ENCODE data around the gene PAX3.

The PAX3 gene

DNA sequence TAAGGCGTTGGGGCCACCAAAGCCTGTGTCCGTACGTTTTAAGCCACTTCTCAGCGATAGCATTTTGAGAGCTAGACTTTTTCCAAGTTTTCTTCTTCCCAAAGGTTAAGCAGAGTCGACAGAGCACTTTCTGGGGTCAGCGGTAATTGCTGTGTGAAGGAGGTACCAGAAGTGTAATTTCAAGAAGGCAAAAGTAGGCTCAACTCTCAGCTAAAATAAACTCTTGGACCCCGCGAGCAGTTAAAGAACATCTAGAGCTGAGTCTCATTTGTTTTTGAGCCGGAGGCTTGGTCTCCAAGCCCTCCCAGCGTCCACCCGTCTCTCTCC is 1.9 kb upstream of the PAX3 start:
- Mint-ChIP-seq H3K4me1 (peaks cover 93% of the 10 kb centered on the region), H3K36me3 (ENCODE audit: low read depth) (no peaks in the 10 kb centered on the region)

DNA sequence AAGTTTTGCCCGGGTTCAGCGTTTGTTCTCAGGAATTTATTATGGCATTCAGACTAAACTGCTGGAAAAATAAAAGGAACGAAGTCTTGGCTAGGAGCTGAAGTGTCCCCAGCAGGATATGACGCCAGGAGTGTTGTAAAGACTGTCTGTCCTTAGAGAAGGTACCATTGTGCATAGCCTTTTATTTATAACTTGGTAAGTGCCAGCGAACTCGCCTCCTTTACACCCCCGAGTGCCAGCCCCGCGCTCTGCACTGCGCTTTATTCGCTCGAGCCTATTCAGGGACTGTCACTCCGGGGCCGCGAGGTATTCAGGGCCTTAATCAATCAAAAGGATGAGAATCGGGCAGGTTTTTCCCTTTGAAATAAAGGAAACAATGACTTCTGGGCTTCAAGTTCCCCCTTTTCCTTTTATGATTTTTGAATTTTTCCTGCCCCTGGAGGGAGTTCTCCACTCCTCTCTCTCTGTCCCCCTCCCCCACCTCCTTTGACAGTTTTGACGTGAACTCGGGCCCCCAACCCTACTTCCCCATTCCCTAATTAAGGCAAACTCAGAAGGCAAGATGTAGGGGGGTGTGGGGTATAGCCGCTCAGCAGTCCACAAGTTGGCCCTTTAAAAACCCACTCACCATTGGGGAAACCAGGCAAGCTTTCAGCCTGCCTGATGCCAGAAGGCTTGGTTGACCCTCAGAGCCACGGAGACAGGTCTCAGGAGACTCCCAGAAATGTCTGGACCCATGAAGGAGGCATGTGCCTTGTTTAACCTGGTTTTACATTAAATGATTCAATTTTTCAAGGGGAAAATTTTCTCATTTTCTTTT is 1.3 kb upstream of the PAX3 start:
- Mint-ChIP-seq H3K27ac (peak overlapping the region; percentile 75), H3K4me1 (peaks cover 93% of the 10 kb centered on the region), H3K4me3 (peak overlapping the region; percentile 80), H3K36me3 (ENCODE audit: low read depth) (no peaks in the 10 kb centered on the region), H3K9me3 (no peaks in the 10 kb centered on the region), H3K27me3 (ENCODE audit: low read depth, poor library complexity) (peaks cover 98% of the 10 kb centered on the region)
- no peak for DNase-seq
- TF ChIP-seq, protein P1, sequence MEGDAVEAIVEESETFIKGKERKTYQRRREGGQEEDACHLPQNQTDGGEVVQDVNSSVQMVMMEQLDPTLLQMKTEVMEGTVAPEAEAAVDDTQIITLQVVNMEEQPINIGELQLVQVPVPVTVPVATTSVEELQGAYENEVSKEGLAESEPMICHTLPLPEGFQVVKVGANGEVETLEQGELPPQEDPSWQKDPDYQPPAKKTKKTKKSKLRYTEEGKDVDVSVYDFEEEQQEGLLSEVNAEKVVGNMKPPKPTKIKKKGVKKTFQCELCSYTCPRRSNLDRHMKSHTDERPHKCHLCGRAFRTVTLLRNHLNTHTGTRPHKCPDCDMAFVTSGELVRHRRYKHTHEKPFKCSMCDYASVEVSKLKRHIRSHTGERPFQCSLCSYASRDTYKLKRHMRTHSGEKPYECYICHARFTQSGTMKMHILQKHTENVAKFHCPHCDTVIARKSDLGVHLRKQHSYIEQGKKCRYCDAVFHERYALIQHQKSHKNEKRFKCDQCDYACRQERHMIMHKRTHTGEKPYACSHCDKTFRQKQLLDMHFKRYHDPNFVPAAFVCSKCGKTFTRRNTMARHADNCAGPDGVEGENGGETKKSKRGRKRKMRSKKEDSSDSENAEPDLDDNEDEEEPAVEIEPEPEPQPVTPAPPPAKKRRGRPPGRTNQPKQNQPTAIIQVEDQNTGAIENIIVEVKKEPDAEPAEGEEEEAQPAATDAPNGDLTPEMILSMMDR (IDR thresholded peaks at IDR 0.05) = no peak

More for the DNA sequence above, 1.9 kb upstream of the PAX3 start:
- Mint-ChIP-seq H3K9me3 (no peaks in the 10 kb centered on the region), H3K27ac (peak overlapping the region; percentile 75), H3K4me3 (peak overlapping the region; percentile 80), H3K27me3 (ENCODE audit: low read depth, poor library complexity) (peaks cover 98% of the 10 kb centered on the region)
- DNase-seq = no peak
- TF ChIP-seq, protein P1 (IDR thresholded peaks at IDR 0.05) = no peak

DNA sequence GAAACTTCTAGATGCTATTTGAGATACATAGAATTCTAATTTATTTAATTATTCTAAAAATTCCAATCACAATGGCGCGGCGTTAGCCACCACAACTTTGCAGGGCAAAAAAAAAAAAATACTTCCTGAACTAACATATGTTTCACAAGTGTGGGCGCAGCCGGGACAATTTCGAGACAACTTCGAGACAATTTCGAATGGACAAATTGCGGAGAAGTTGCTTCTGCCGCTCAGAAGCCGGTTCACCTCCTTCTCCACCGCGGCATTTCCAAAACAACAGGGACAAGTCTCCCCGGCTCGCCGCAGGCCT is 842 bp downstream of the PAX3 start:
- DNase-seq = no peak
- Mint-ChIP-seq H3K27ac (peak overlapping the region; percentile 78), H3K4me1 (peaks cover 93% of the 10 kb centered on the region), H3K9me3 (no peaks in the 10 kb centered on the region), H3K36me3 (ENCODE audit: low read depth) (no peaks in the 10 kb centered on the region), H3K27me3 (ENCODE audit: low read depth, poor library complexity) (peaks cover 98% of the 10 kb centered on the region), H3K4me3 (peak overlapping the region; percentile 80)
- TF ChIP-seq, protein P1 (IDR thresholded peaks at IDR 0.05) = no peak

DNA sequence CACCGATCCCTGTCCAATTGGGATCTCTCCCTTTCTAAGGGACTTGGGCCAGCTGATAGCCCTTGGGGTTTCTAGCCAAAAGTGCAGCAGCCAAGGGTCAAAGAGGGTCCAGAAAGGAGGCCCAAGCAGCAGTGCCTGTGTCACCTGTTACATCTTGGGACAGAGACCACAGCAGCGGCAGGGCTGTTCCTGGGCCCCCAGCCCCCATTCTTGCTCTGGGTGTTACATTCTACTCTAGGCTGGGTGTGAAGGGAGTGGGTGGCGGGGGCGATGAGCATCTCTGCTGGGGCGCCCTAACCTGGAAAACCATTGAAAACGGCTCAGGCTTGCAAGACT is 1.2 kb downstream of the PAX3 start:
- DNase-seq = no peak
- H3K4me1 Mint-ChIP-seq = peaks cover 93% of the 10 kb centered on the region
- H3K36me3 Mint-ChIP-seq (ENCODE audit: low read depth) = no peaks in the 10 kb centered on the region
- H3K9me3 Mint-ChIP-seq = no peaks in the 10 kb centered on the region
- peak overlapping the region; percentile 80 for H3K4me3 Mint-ChIP-seq
- H3K27ac Mint-ChIP-seq = no peak overlapping the region
- TF ChIP-seq, protein P1 (IDR thresholded peaks at IDR 0.05) = no peak
- H3K27me3 Mint-ChIP-seq (ENCODE audit: low read depth, poor library complexity) = peaks cover 98% of the 10 kb centered on the region

DNA sequence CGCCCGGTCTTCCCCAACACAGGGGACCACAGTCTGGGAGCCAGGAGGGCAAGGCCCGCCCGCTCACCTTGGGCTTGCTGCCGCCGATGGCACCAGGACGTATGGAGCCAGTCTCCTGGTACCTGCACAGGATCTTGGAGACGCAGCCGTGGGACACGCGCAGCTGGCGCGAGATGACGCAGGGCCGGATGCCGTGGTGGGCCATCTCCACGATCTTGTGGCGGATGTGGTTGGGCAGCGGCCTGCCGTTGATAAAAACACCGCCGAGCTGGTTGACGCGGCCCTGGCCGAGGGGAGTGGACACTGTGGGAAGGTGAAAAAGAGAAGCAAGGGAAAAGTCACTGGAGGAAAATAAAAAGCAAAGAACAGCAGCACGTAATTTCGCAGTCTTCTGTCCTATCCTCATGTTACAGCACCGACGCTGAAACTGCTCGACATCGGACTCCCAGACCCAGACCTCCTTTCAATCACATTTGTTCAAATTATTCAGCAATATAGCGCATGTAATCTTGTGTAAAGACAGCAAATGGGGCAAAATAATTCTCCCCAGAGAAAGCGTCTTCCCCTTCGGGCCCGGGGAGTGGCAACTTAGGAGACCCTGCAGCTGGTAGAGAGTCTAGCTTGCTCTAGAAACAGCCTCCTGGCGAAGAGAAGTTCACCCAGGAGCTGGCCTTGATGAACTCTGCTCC is 1.7 kb downstream of the PAX3 start:
- peak; percentile 59 for DNase-seq
- Mint-ChIP-seq H3K27me3 (ENCODE audit: low read depth, poor library complexity) (peaks cover 97% of the 10 kb centered on the region), H3K36me3 (ENCODE audit: low read depth) (no peaks in the 10 kb centered on the region), H3K4me3 (peak overlapping the region; percentile 80), H3K27ac (no peak overlapping the region), H3K9me3 (no peaks in the 10 kb centered on the region), H3K4me1 (peaks cover 93% of the 10 kb centered on the region)
- TF ChIP-seq, protein P1 (IDR thresholded peaks at IDR 0.05) = no peak

DNA sequence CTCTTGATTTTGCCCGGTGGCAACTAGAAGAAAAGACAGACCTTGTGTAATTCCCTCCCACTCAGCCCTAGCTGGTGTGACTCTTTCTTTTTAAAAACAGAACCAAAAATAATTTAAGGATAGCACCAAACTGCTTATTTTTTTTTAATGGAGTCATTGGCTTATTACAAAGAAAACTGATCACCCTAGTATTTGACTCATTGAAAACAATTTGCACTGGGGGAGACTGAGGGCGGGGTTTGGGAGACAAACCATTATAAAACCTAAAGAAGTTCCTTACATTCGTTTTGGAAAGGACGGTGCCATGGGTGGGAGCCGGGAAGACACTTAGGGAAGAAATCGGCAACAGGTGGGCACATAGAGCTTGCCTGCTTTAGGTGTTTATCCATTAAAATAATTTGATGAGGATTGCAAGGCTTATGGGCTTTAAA is 2.5 kb downstream of the PAX3 start:
- H3K9me3 Mint-ChIP-seq = no peaks in the 10 kb centered on the region
- H3K27ac Mint-ChIP-seq = no peak overlapping the region
- peaks cover 90% of the 10 kb centered on the region for H3K27me3 Mint-ChIP-seq (ENCODE audit: low read depth, poor library complexity)
- H3K36me3 Mint-ChIP-seq (ENCODE audit: low read depth) = no peaks in the 10 kb centered on the region
- peak overlapping the region; percentile 80 for H3K4me3 Mint-ChIP-seq
- no peak for DNase-seq
- TF ChIP-seq, protein P1 (IDR thresholded peaks at IDR 0.05) = no peak
- H3K4me1 Mint-ChIP-seq = peaks cover 94% of the 10 kb centered on the region

Measured in nephron progenitor cell (in vitro differentiated cells).